Left hindlimb (tissue), 1 donor: Measurements from ENCODE around the gene NXPE4.
"Not testable (repeated sequence)": the region's sequence is repeated elsewhere in the genome, so short reads cannot be mapped to it uniquely, and the experiment has no call there.

Experiments
- DNase-seq: peaks from one replicate; pipeline ENCODE4 v3.0.0-alpha.2; 2018

Gene NXPE4

DNA sequence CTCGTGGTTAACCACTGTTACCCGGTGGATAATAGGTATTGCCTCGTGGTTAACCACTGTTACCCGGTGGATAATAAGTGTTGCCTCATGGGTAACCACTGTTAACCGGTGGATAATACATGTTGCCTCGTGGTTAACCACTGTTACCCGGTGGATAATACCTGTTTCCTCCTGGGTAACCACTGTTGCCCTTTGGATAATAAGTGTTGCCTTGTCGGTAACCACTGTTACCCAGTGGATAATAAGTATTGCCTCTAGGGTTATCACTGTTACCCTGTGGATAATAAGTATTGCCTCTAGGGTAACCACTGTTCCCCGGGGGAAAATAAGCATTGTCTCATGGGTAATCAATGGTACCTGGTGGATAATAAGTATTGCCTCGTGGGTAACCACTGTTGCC lies 15.0 kb upstream of the NXPE4 start:
- no peak for DNase-seq

DNA sequence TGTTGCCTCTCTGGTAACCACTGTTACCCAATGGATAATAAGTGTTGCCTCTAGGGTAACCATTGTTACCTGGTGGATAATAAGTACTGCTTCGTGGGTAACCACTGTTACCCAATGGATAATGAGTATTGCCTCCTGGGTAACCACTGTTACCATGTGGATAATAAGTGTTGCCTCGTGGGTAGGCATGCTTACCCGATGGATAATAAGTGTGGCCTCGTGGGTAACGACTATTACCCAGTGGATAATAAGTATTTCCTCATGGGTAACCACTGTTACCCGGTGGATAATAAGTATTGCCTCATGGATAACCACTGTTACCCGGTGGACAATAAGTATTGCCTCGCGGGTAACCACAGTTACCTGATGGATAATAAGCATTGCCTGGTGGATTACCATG lies 13.8 kb upstream of the NXPE4 start:
- DNase-seq = no peak

DNA sequence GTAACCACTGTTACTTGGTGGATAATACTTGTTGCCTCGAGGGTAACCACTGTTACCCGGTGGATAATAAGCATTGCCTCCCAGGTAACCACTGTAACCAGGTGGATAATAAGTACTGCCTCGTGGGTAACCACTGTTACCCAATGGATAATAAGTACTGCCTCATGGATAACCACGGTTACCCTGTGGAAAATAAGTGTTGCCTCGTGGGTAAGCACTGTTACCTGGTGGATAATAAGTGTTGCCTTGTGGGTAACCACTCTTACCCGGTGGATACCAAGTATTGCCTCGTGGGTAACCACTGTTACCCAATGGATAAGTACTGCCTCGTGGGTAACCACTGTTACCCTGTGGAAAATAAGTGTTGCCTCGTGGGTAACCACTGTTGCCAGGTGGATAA lies 13.0 kb upstream of the NXPE4 start:
- DNase-seq = not testable (repeated sequence)

DNA sequence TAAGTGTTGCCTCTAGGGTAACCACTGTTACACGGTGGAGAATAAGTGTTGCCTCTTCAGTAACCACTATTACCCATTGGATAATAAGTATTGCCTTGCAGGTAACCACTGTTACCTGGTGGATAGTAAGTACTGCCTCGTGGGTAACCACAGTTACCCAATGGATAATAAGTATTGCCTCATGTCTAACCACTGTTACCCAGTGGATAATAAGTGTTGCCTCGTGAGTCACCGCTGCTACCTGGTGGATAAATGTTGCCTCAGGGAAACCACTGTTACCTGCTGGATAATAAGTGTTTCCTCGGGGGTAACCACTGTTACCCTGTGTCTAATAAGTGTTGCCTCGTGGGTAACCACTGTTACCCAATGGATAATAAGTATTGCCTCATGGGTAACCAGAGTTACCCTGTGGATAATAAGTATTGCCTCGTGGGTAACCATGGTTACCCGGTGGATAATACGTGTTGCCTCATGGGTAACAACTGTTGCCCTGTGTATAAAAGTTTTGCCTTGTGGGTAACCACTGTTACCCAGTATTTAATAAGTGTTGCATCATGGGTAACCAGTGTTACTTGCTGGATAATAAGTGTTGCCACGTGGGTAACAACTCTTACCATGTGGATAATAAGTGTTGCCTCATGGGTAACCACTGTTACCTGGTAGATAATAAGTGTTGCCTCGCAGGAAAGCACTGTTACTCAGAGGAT lies 12.3 kb upstream of the NXPE4 start:
- no peak for DNase-seq

DNA sequence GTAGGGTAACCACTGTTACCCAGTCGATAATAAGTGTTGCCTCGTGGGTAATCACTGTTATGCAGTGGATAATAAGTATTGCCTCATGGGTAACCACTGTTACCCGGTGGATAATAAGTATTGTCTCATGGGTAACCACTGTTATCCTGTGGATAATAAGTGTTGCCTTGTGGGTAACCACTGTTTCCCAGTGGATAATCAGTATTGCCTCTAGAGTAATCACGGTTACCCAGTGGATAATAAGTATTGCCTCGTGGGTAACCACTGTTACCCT lies 11.2 kb upstream of the NXPE4 start:
- not testable (repeated sequence) for DNase-seq

DNA sequence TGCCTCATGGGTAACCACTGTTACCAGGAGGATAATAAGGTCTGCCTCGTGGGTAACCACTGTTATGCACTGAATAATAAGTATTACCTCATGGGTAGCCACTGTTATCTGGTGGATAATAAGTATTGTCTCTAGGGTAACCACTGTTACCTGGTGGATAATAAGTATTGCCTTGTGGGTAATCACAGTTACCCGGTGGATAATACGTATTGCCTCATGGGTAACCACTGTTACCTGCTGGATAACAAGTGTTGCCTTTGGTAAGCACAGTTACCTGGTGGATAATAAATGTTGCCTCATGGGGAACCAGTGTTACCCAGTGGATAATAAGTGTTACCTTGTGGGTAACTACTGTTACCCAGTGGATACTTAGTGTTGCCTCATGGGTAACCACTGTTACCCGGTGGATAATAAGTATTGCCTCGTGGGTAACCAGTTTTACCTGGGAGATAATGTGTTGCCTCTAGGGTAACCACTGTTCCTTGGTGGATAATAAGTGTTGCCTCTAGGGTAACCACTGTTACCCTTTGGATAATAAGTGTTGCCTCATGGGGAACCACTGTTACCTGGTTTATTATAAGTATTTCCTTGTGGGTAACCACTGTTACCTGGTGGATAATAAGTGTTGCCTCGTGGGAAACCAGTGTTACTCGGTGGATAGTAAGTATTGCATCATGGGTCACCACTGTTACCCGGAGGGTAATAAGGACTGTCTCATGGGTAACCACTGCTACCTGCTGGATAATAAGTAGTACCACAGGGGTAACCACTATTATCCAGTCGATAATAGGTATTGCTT lies 10.6 kb upstream of the NXPE4 start:
- DNase-seq = no peak

DNA sequence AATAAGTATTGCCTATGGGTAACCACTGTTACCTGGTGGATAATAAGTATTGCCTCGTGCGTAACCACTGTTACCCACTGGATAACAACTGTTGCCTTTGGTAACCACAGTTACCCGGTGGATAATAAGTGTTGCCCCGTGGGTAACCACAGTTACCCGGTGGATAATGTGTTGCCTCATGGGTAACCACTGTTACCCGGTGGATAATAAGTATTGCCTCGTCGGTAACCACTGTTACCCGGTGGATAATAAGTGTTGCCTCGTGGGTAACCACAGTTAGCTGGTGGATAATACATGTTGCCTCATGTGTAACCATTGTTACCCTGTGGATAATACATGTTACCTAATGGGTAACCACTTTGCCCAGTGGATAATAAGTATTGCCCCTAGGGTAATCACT lies 9.8 kb upstream of the NXPE4 start:
- DNase-seq = no peak

DNA sequence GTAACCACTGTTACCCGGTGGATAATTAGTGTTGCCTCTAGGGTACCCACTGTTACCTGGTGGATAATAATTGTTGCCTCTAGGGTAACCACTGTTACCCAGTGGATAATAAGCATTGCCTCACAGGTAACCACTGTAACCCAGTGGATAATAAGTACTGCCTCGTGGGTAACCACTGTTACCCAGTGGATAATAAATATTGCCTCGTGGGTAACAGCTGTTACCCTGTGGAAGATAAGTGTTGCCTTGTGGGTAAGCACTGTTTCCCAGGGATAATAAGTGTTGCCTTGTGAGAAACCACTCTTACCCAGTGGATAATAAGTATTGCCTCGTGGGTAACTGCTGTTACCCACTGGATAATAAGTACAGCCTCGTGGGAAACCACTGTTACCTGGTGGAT lies 9.3 kb upstream of the NXPE4 start:
- no peak for DNase-seq

DNA sequence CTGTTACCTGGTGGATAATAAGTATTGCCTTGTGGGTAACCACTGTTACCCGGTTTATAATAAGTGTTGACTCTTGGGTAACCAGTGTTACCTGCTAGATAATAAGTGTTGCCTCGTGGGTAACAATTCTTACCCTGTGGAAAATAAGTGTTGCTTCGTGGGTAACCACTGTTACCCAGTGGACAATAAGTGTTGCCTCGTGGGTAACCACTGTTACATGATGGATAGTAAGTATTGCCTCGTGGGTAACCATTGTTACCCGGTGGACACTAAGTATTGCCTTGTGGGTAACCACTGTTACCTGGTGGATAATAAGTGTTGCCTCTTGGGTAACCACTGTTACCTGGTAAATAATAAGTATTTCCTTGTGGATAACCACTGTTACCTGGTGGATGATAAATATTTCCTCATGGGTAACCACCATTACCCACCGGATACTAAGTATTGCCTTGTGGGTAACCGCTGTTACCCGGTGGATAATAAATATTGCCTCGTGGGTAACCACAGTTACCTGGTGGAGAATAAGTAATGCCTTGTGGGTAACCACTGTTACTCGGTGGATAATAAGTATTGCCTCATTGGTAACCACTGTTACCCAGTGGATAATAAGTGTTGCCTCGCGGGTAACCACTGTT lies 8.7 kb upstream of the NXPE4 start:
- no peak for DNase-seq

DNA sequence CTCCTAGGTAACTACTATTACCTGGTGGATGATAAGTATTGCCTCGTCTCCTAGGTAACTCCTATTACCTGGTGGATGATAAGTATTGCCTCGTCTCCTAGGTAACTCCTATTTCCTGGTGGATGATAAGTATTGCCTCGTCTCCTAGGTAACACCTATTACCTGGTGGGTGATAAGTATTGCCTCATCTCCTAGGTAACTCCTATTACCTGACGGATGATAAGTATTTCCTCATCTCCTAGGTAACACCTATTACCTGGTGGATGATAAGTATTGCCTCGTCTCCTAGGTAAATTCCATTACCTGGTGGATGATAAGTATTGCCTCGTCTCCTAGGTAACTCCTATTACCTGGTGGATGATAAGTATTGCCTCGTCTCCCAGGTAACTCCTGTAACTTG lies 7.6 kb upstream of the NXPE4 start:
- not testable (repeated sequence) for DNase-seq

DNA sequence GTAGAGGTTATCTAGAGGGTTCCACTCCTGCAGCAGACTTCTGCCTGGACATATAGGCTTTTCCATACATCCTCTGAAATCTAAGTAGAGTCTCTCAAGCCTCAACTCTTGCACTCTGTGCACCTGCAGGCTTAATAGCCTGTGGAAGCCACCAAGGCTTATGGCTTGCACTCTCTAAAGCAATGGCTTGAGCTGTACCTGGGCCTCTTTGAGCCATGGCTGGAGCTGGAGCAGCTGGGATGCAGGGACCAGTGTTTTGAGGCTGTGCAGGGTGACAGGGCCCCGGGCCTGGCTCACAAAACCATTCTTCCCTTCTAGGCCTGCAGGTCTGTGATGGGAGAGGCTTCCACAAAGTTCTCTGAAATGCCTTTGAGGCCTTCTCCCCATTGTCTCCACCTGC lies 2.9 kb upstream of the NXPE4 start:
- DNase-seq = no peak

DNA sequence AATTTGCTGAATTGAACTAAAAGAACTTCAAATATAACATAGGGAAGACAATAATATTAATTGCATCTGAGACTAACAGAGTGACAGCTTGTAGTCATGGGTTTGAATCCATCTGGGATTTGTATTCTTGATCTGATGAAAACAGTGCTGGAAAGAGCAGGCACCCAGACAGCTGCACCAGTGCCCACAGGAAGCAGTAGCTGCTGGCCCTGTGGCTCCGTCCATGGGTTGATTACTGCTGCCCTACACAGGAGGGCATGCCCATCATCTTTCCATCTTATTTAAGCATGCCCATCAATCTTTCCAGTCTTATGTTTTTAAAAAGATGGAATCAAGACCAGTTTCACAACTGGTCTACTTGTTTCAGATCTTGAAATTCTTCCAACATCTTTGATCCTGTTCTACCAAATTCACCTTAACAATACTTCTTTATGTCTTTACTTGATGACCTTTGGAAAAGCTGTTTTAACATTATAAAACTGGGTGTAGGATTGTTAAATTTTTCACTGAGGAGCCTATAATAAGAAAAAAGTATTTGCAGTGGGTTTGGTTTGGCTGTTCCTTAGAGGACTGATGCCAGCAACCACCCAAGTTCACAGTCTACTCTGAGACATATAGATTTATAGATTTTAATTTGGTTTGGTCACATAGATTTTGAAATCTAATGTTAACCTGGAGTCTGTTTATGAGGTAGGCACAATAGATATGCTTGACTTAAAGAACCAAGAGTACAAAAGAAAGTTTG lies 761 bp upstream of the NXPE4 start:
- no peak for DNase-seq

DNA sequence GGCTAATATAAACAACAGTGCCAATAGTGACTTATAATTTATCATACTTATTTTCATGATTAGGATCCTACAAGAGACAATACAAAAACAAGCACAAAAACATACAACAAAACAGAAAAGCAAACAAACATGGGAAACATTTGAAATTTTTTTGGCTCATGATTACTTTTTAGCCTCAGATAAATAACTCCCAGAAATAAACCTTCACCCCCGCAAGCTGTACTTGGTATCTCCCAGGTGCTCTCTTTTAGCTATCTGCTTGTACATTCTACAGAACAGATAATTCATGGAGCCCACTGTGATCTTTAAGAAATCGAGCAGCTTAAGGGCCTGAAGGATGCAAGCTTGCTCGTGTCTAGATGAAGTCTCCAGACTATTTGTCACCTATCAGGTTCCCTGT lies 883 bp downstream of the NXPE4 start:
- no peak for DNase-seq

DNA sequence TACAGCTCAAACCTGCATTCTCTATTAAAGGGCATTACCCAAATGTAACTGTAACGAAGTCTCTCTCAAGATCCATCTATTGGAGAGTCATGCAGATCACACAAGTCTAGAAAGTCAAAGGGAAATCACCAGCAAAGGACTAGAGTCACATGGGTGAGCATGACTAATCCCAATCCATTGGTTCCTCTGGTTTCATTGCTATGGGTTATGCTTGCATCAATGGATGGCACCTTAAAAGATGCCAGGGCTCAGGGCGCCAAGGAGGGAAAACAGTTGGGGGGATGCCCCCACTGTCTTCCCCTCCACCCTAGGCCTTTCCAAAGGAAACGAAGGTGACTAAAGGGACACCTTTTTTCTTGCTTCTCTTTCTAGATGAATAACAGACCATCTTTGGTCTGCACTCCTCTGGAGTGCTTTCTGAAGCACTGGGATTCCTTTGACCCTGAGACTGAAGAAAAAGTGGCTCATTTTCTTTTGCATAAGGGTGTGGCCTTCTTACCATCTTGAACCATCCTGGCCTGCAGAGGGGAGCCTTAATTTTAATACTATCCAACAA lies 8.1 kb downstream of the NXPE4 start:
- DNase-seq = no peak

DNA sequence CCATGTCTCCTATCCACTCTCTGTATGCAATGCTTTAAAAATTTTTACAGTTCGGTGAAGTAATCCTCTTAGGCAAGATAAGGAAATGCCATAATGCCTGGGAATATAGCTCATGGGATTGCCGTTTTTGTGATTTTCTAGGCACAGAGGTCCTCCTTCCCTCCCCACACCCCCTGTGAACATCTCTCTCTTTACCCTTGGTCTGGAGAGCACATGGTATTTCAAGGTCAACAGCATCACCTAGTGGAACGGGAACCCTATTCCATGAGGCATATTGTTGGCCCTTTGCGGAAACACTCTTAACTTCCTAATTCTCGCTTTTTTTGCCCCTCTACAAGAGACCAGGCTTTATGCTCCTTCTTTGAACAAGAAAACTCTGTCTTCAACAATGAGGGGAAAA lies 8.8 kb downstream of the NXPE4 start:
- DNase-seq = no peak

DNA sequence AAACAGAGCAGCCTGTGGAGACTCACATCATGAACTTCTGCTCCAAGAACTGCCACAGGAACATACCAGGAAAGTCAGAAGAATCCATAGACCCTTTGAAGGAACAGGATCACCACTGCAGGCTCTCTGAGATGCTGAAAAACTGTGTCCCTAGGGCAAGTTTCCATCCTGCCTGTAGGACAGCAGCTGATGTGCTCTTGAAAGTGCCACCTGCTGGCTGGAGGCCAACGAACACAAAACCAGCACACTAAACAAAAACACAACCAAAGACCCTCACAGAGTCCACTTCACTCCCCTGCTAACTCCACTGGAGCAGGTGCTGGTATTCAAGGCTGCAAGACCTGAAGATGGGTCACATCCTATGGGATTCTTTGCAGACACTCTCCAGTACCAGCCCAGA lies 23.9 kb downstream of the NXPE4 start:
- no peak for DNase-seq

DNA sequence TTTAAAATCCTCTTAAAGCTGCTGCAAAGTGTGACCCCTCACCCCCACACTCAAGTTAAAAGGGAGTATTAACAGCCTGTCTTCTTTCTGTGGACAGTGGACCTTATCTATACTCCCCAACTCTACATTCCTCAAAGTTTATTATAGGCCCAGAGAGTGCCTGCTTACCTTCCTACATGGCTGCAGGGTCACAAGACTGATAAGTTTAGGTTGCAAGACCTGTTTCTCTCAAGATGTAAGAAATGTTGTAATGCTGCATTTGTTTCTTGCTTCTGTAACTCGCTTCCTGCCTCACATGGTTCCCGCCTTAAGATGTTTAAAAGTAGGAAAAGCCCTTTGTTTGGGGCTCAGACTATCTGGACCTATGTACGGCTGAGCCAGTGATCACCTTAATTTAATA lies 25.8 kb downstream of the NXPE4 start:
- no peak for DNase-seq

DNA sequence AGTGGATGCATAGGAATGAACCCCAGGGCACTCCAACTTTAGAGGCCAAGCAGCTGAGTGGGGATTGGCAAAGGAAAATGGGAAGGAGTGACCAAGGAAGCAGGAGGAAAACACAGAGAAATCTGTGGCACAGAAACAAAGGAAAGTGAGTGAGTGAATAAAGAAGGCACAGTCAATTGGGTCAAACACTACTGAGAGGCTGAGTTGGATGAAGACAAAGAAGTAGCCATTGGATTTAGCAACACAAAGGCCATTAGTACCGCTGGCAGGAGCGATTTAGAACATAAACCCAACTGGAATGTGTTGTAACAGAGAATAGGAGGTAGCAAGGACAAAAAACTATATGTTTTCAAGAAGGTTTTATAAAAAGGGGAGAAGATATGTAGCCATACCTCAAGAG lies 29.3 kb downstream of the NXPE4 start:
- DNase-seq = no peak

DNA sequence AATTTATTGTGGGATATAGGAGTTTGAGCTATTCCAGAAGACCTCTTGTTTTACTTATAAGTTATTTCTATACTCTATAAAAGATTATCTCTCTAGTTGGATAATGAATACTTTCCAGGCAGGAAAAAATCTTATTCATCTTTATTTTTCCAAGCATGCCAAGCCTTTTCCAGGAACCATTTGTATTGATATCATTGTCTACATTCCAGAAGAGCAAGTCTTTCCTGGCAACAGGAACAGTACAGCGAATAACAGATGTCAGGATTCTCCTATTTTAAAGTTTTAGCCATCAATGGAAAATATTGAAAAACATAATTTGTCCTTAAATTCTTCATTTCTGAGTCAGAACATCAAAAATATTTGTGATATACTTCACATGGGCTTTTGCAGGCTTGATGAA lies 30.8 kb downstream of the NXPE4 start:
- no peak for DNase-seq

DNA sequence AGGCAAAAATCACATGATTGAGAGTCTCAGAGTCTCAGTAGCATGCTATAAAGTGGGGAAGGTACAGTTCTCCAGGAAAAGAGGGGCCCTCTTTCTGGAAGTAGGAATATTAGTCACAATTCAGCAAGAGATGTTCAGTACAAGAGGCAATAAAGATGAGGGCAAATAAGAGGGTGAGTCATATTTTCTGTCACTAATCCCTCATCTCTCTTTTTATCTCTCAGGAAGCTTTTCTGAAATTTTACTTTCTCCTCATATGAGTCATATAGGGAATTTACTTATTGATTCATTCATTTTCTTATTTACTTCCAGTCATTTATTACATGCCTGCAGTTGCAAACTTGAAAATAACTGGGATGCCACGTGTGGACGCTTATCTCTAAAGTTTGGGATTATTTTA lies 32.5 kb downstream of the NXPE4 start:
- DNase-seq = no peak

DNA sequence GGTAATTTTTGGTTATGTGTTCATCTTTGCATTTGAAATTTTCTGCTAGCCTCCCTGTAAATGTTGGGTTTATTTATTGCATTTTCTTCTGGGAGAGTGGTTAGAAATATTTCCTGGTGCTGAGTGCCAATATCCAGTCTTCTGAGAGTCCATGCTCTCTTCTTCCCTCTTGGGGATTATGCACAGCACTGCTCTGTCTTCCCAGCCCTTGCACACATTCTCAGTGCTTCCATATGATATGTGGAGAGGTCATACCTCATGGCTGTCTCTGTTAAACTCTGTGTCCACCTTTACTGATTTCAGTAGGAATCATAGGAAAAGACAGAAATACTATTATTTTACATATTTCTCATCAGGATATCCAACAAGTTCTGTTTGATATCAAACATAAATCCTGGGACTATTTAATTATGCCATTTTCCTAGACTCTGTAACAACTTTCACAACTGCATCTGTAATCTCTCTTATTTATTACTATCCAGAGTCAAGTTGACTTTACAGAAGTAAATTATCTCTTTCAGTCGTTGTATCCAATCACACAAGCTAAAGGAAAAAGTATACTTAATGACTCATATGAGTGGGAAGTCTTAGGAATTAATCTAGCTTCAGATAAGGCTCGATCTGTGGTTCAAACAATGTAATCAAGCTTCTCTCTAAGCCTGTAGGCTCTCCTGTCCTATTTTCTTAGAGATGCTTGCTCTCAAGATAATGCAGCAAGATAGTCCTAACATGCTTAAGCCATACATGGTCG lies 33.2 kb downstream of the NXPE4 start:
- DNase-seq = no peak

DNA sequence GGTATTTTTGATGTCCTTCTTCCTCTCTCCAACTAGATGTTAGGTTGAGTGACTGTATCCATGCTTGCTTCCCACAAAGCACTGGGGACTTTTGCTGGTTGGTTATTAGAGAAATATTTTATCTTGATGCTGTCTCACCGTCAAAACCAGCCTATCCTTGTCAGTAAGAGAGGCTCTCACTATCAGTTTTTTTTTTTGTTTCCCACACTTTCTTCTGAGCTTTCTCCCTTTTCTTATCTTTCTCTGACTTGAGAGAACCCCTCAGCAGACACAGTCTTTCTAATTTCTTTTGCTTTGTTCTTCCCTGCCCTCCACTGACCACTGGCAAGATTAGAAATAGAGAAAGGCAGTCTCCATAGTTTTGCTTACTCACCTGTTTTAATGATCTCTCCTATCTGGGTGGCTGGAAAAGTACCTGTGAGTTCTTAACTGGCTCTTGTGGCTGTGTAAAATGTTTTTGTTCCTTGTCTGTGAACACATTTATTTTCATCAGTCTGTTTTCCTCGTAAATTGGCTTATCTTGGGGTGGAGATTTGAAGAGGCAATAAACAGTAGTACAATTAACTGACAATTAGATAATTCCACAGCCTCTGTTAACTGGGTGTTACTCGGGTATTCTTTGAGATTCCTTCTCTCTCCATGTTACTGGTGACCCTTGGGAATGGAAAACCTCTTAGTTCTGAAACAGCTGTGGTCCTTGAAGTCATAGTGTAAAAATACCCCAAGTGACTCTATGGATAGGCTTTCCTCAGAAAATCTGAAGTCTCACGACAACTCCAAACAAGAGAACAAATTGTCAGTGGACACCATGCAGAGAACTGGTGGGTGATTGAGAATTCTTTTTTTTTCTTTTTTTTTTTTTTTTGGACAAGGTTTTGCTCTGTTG lies 35.9 kb downstream of the NXPE4 start, which contains the start of gene NXPE1:
Gene NXPE1 (minus strand): TSS at position 457 of the 886 bp plus-strand sequence. CDS start 8,680 bp downstream, outside the sequence.
- no peak for DNase-seq
